H54 (cell line): ENCODE measurements around the gene PALM3.
"Not testable (repeated sequence)": the region's sequence is repeated elsewhere in the genome, so short reads cannot be mapped to it uniquely, and the experiment has no call there.

Source experiments
- DNase-seq: peaks from one replicate; pipeline ENCODE4 v3.0.0; 2011; ENCODE audit warnings: low spot score, mixed read lengths; ENCODE audit not compliant: insufficient read length
- FAIRE-seq: peaks from 3 replicates; lab custom pipeline; 2011; peaks lifted over from hg19 to GRCh38; lab: Jason Lieb, UNC
- POLR2A ChIP-seq: IDR thresholded peaks from 2 replicates; pipeline ENCODE4 v1.6.1; 2011; ENCODE audit warnings: low read depth, mild to moderate bottlenecking, low read length

PALM3 gene

GRCh38 chr19:14059093-14059480 is 2.8 kb downstream of the PALM3 start:
- DNase-seq, result no peak
- no peak for TF ChIP-seq POLR2A
- FAIRE-seq, result no peak

- FAIRE-seq (no peak), DNase-seq (no peak)
- TF ChIP-seq POLR2A, result no peak
These were observed 3.4 kb downstream of the PALM3 start for GRCh38 chr19:14058182-14059092.

- no peak for DNase-seq
- no peak for FAIRE-seq
- TF ChIP-seq POLR2A, result no peak
These were observed 5.0 kb downstream of the PALM3 start for GRCh38 chr19:14056741-14057356.

DNA sequence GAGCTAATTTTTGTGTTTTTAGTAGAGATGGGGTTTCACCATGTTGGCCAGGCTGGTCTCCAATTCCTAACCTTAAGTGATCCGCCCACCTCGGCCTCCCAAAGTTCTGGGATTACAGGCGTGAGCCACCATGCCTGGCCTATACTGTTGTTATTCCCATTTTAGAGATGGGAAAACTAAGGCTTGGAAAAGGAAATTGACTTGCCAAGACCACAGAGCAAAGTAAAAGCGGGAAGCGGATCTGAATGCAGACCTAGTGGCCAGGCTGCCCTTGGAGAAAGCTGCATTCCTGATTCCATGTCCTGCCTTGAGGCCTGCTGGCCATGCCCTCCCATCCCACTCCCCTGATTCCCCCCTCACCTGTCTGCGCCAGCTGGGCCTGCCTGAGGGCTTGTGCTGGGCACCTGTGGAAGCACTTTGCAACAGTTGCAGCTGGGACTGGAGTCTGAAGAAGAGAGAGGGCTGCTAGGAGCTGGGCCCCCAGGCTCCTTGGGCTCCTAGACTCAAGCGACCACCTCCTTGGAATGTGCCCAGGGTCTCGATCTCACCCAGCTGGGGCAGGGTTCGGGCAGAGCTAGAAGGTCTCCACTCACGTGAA is 5.7 kb downstream of the PALM3 start:
- TF ChIP-seq POLR2A, result no peak
- FAIRE-seq, result no peak
- DNase-seq, result no peak

- FAIRE-seq, result no peak
- DNase-seq, result no peak
- no peak for TF ChIP-seq POLR2A
These were observed 6.5 kb downstream of the PALM3 start for GRCh38 chr19:14055396-14055795.

- FAIRE-seq (no peak), DNase-seq (no peak)
- no peak for TF ChIP-seq POLR2A
These were observed 7.2 kb downstream of the PALM3 start for GRCh38 chr19:14054721-14055120.

DNA sequence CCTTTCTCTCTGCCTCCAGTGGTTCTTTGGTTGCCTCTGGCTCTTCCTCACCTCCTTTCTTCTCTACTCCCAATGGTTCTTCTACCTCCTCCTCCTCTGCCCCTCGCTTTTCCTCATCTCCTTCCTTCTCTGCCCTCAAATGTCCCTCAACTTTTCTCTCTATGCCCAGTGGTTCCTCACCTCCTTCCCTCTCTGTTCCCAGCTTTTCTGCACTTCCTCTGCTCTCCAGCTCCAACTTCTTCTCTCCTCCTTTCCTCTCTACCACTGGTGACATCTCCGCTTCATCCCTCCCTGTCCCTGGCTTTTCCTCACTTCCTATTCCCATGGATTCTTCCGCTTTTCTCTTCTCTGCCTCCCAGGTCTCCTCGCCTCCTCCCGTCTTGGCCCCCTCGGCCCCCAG is 7.8 kb downstream of the PALM3 start:
- no peak for TF ChIP-seq POLR2A
- FAIRE-seq (no peak), DNase-seq (no peak)

DNA sequence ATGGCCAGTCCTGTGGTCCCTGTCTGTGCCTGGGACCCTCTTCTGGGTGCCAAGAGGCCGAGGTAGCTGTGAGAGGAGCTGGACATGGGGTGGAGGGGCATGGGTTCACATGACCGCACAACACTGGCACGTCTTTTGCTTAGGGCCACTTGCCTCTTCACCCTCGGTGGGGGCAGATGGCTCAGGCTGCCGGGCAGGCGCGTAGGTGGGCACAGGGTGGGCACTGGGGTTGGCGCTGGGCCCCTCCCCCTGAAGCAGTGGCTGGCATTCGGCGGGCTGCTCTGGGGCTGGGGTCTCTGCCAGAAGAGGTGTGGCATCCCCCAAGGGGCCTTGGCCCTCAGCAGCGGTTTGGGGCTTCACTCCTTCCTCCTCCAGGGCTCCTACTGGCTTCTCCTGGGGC is 8.4 kb downstream of the PALM3 start:
- no peak for TF ChIP-seq POLR2A
- DNase-seq, result no peak
- no peak for FAIRE-seq

DNA sequence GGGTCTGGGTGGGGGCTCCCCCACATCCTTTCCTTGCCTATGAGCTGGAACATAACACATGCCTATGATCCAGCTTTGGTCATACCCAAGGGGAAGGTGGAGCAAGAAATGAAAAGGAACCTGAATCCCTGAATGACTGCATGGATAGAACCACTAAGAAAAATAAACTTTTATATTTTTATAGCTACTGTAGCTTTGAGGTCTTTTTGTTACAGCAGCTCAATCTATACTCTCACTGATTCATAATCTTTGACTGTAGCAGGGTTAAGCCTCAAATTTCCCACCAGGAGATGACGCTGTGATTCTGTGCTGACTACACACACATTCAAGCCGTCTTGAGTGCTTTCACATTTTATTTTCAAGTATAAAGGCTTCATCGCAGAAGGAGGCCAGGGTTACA is 8.8 kb downstream of the PALM3 start:
- no peak for TF ChIP-seq POLR2A
- FAIRE-seq (no peak), DNase-seq (no peak)

DNA sequence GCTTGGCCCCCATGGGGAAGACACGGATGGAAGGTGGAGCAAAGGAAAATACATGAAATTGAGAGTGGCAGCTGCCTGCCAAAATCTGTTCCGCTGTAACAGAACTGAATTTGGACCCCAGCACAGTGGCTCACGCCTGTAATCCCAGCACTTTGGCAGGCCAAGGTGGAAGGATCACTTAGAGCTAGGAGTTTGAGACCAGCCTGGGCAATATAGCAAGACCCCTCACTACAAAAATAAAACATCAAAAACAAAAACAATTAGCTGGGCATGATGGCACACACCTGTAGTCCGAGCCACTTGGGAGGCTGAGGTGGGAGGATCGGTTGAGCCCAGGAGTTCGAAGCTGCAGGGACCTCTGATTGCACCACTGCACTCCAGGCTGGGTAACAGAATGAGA is 9.4 kb downstream of the PALM3 start:
- DNase-seq (no peak), FAIRE-seq (no peak)
- no peak for TF ChIP-seq POLR2A

GRCh38 chr19:14051980-14052379 is 9.9 kb downstream of the PALM3 start:
- TF ChIP-seq POLR2A, result no peak
- DNase-seq, result no peak
- no peak for FAIRE-seq

DNA sequence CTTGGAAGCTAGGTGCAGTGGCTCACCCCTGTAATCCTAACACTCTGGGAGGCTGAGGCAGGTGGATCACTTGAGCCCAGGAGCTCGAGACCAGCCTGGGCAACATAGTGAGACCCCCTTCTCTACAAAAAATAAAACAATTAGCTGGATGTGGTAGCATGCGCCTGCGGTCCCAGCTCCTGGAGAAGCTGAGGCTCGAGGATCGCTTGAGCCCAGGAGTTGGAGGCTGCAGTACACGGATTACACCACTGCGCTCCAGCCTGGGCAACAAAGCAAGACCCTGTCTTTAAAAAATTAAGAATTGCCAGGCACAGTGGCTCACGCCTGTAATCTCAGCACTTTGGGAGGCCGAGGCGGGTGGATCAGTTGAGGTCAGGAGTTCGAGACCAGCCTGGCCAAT is 10.9 kb downstream of the PALM3 start:
- FAIRE-seq, result not testable (repeated sequence)

GRCh38 chr19:14050512-14050911 is 11.4 kb downstream of the PALM3 start:
- FAIRE-seq, result no peak
- no peak for TF ChIP-seq POLR2A
- no peak for DNase-seq

More for the DNA sequence above, 10.9 kb downstream of the PALM3 start:
- DNase-seq, result not testable (repeated sequence)

- DNase-seq (peak; percentile 59), FAIRE-seq (no peak)
- no peak for TF ChIP-seq POLR2A
These were observed 13.3 kb downstream of the PALM3 start for GRCh38 chr19:14048443-14049153.

- FAIRE-seq, DNase-seq: not testable (repeated sequence)
These were observed 14.0 kb downstream of the PALM3 start for GRCh38 chr19:14047866-14048265.

DNA sequence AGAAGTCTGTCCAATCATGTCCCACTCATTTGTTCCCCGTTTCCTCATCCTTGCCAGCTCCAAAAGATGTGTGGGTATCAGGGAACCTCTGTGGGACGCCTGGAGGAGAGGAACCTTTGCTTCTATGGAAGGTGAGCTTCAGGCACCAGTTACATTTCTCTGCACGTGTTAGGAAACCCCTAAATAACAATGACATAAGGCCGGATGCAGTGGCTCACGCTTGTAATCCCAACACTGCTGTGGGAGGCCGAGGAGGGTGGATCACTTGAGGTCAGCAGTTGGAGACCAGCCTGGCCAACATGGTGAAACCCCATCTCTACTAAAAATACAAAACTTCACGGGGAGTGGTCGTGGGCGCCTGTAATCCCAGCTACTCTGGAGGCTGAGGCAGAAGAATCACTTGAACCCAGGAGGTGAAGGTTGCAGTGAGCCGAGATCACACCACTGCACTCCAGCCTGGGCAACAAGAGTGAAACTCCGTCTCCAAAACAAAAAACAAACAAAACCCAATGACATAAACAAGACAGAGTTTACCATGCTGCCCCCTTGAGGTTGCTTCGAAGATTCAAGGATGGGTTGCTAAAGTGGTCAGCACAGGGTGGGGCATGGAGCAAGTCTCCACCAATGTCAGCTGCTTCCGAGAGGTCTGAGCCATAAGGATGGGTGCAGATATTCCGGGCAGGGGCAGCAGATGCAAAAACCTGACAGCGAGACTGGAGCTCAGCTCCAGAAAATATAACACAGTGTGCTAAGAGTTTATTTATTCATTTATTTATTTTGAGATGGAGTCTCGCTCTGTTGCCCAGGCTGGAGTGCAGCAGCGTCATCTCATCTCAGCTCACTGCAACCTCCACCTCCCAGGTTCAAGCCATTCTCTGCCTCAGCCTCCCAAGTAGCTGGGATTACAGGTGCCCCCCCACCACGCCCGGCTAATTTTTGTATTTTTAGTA is 18.9 kb downstream of the PALM3 start:
- FAIRE-seq, result not testable (repeated sequence)

More for the DNA sequence above, 18.9 kb downstream of the PALM3 start:
- peak; percentile 60 for DNase-seq
